AG09309 (cell line): Measurements from ENCODE around the gene MATN3.

Experiments
- DNase-seq: peaks from one replicate; pipeline ENCODE4 v3.0.0-alpha.2; 2010; ENCODE audit warnings: low read depth
- H3K4me3 ChIP-seq: 2 replicates; pipeline ENCODE4 v1.5.1; 2011; ENCODE audit warnings: mild to moderate bottlenecking, low read depth, low read length, moderate library complexity; ENCODE audit not compliant: control insufficient read depth
- TF ChIP-seq, protein P1 (sequence below): IDR thresholded peaks from 2 replicates; pipeline ENCODE4 v1.5.1; 2011; ENCODE audit warnings: mild to moderate bottlenecking, low read depth, low read length, inconsistent platforms; ENCODE audit not compliant: insufficient read depth, control insufficient read depth; ENCODE audit errors: missing control alignments

Gene MATN3

GRCh38 chr2:20025065-20025786, 12.8 kb upstream of the MATN3 start:
- DNase-seq: peak; percentile 18
- TF ChIP-seq, protein P1, sequence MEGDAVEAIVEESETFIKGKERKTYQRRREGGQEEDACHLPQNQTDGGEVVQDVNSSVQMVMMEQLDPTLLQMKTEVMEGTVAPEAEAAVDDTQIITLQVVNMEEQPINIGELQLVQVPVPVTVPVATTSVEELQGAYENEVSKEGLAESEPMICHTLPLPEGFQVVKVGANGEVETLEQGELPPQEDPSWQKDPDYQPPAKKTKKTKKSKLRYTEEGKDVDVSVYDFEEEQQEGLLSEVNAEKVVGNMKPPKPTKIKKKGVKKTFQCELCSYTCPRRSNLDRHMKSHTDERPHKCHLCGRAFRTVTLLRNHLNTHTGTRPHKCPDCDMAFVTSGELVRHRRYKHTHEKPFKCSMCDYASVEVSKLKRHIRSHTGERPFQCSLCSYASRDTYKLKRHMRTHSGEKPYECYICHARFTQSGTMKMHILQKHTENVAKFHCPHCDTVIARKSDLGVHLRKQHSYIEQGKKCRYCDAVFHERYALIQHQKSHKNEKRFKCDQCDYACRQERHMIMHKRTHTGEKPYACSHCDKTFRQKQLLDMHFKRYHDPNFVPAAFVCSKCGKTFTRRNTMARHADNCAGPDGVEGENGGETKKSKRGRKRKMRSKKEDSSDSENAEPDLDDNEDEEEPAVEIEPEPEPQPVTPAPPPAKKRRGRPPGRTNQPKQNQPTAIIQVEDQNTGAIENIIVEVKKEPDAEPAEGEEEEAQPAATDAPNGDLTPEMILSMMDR: no peak
- H3K4me3 ChIP-seq: no peak overlapping the region

- no peak for DNase-seq
- TF ChIP-seq, protein P1: no peak
- H3K4me3 ChIP-seq: no peak overlapping the region
These were observed 11.2 kb upstream of the MATN3 start for GRCh38 chr2:20023688-20024087.

DNA sequence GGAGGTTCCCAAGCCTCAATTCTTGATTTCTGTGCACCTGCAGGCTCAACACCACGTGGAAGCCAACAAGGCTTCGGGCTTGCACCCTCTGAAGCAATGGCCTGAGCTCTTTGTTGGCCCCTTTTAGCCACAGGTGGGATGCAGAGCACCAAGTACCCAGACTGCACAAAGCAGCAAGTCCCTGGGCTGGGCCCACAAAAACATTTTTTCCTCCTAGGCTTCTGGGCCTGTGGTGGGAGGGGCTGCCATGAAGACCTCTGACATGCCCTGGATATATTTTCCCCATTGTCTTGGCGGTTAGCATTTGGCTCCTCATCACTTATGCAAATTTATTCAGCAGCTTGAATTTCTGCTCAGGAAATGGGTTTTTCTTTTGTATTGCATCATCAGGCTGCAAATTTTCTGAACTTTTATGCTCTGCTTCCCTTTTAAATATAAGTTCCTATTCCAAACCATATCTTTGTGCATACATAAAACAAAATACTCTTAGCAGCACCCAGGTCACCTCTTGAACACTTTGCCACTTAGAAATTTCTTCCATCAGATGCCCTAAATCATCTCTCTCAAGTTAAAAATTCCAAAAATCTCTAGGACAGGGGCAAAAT, 9.0 kb upstream of the MATN3 start:
- H3K4me3 ChIP-seq: no peak overlapping the region
- TF ChIP-seq, protein P1: no peak
- no peak for DNase-seq

GRCh38 chr2:20019747-20020146, 7.3 kb upstream of the MATN3 start:
- TF ChIP-seq, protein P1: no peak
- no peak overlapping the region for H3K4me3 ChIP-seq
- no peak for DNase-seq

GRCh38 chr2:20018601-20019152, 6.2 kb upstream of the MATN3 start:
- TF ChIP-seq, protein P1: no peak
- DNase-seq: no peak
- no peak overlapping the region for H3K4me3 ChIP-seq

DNA sequence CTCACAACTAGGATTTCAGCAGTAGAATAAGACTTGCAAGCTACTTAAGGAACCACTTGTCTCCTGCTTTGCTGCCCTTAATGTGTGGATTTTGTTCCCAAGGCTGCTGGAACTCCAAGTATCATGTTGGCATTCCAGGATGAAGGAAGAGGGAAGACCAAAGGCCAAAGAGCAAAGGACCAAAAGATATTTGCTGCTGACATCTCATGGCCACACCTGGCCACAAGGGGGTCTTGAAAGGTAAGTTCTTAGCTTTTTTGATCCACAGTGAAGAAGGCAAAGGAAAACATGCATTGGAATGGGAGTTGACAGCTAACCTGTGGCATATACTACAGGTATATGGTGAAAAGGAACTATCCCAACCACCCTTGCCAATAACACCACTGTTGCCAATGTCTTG, 3.9 kb upstream of the MATN3 start:
- no peak overlapping the region for H3K4me3 ChIP-seq
- no peak for DNase-seq
- TF ChIP-seq, protein P1: no peak
